Activated CD8-positive, alpha-beta memory T cell treated with anti-CD3 and anti-CD28 coated beads for 1 hour (primary cell): ENCODE results near the gene LMNB1.
"Not testable (repeated sequence)": the region's sequence is repeated elsewhere in the genome, so short reads cannot be mapped to it uniquely, and the experiment has no call there.

Source experiments
- DNase-seq, 2 donors: peaks; one replicate each; pipeline ENCODE4 v3.0.0-alpha.2; 2020; ENCODE audit warnings: low read depth in 1 of 2; ENCODE audit errors: extremely low read depth in 1 of 2

The LMNB1 gene

DNA sequence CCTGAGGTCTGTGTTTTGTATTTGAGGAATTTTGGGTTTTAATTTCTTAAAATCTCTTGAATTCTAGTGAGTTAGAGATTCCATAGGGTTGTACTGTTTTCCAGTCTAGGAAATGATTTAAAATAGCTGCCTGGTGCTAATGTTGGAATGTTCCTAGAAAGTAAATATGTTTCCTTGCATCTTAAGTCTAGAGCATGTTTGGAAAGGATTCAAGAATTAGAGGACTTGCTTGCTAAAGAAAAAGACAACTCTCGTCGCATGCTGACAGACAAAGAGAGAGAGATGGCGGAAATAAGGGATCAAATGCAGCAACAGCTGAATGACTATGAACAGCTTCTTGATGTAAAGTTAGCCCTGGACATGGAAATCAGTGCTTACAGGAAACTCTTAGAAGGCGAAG is 41.8 kb downstream of the LMNB1 start:
- no peak for DNase-seq

DNA sequence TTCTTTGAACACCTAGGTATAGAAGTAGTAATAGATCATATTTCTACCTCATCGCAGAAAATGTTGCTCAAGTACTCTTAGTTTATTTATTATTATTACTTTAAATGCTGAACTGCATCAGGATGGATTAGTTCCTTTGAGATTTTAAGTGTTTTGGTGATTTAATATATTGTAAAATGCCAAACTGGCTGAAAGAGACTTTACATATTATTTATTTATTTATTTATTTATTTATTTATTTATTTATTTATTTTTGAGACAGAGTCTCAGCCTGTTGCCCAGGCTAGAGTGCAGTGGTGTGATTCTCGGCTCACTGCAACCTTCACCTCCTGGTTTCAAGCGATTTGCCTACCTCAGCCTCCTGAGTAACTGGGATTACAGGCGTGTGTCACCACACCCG is 42.3 kb downstream of the LMNB1 start:
- no peak for DNase-seq

DNA sequence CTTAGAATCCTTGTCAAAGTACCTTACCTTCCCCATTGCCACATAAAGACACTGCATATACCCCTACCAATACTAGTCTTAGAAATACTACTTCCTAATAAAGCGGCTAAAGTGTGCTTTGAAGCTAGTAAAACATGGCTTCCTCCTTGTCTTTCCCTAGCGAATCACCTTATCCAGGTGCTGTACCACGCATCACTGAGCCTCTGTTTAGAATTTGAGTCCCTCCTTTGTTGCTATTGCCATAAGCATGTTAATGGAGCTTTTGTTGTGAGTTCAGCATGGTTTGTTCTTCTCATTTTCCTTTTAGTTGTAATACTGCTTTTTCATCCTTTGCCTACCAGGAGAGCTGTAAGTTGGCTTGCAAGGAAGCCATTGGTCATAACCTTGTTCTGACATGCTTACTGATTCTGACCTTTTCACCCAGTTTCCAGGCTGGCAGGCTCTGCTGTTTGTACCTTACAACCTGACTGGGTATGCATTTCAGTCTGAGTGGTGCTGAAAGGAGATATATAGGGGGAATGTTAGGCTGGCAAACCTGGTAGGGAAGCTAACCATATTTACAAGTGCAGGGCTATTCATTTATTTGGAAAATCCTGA is 49.8 kb downstream of the LMNB1 start:
- no peak for DNase-seq

GRCh38 chr5:126829098-126829497 is 52.2 kb downstream of the LMNB1 start:
- DNase-seq, result no peak

GRCh38 chr5:126830061-126830460 is 53.1 kb downstream of the LMNB1 start:
- DNase-seq, result no peak

- no peak for DNase-seq
Observed at GRCh38 chr5:126831156-126831555, 54.2 kb downstream of the LMNB1 start.

- no peak for DNase-seq
Observed at GRCh38 chr5:126836778-126837177, 59.8 kb downstream of the LMNB1 start.

- DNase-seq, result no peak
Observed at GRCh38 chr5:126837242-126837641, 60.3 kb downstream of the LMNB1 start.

- no peak for DNase-seq
Observed at GRCh38 chr5:126837906-126838539, 61.1 kb downstream of the LMNB1 start.

GRCh38 chr5:126839407-126839806 is 62.5 kb downstream of the LMNB1 start:
- DNase-seq, result not testable (repeated sequence)

GRCh38 chr5:126843375-126843774 is 66.4 kb downstream of the LMNB1 start:
- DNase-seq, result not testable (repeated sequence)

DNA sequence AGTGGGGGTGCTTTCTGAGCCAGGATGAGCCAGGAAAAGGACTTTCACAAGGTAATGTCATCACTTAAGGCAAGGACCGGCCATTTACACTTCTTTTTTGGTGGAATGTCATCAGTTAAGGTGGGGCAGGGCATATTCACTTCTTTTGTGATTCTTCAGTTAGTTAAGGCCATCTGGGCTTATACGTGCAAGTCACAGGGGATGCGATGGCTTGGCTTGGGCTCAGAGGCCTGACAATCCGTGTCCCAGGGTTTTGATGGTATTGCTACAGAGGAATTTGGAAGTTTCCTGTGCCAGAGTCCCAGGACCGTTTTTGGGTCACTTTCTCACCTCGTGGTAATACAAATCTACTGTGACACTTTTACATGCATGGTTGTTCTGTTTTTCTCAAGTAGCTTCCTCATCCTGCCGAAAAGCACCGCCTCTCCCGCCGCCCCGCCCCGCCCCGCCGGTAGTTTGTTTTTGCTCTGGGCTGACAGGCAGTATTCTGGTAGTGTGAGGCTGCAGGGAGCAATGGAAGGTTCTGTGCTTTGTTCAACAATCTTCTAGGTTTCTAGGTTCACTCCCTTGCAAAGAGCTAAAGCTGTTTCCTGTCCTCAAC is 68.6 kb downstream of the LMNB1 start:
- DNase-seq, result peak in 1 of 2 donors; percentile 57

- no peak for DNase-seq
Observed at GRCh38 chr5:126846344-126846743, 69.4 kb downstream of the LMNB1 start.

DNA sequence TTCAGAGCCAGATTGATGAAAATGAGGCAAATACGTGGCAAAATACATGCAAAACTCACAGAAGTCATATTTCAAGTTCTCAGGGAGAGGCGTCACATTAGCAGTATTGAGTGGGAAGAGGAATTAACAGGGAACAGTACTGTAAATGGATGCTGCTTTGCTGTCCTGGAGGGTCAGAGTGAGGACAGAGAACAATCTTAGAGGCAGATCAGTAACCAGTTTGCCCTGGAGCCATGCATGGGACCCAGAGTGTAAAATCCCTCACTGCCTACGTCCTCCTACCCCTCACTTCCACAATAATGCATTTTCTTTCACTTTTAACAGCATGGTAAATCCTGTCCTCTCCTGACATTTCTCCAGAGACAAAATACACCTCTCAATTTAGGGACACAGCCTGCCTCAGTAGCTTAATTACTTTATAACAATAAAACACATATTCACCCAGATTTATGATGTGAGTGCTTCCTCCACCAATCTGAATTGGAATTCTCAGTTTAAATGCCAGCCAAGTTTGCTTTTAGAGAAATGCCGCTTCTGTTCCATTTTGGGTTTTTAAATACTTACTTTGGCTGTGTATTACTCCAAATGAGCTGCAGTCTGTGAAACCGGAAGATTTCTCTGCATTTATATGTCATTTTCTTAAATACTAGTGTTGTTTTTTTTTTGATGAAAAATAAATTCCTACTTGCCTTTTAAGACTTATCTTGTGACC is 70.0 kb downstream of the LMNB1 start:
- no peak for DNase-seq

DNA sequence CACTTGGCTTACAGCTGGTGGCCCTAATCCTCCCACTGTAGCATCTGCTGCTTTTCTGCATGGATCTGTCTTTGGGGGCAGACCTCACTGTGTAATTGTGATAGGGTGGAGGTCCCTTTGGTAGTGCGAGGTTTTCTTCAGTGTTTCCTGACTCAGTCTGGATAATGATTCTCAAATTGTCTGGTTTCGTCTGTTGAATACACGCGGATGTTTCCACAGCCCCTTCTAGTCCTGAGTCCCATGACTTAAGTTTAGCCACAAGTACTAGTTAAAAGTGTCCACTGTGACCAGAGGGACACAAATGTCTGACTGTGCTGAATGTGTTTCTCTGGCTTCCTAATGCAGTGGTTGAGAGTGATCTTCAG is 70.5 kb downstream of the LMNB1 start:
- no peak for DNase-seq

DNA sequence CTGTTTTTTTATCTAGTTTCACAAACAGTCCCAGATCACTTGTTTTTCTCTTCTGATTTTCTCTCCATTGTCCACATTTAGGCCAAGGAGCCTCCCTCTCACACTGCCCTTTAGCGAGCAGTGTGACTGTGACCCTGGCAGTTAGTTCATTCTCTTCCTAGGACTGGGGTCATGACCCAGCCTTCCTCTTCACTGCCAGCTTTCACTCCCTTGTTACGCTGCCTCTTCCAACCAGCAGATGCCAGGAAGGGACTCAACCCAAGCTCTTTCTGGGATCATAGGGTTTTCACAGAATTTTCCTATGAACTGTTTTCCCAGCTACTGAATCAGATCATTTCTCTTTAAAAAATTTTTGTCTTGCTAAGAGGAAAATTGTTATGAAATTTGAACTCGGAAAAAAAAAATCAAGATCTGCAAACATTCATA is 70.9 kb downstream of the LMNB1 start:
- no peak for DNase-seq

- DNase-seq, result no peak
Observed at GRCh38 chr5:126848253-126848652, 71.3 kb downstream of the LMNB1 start.

DNA sequence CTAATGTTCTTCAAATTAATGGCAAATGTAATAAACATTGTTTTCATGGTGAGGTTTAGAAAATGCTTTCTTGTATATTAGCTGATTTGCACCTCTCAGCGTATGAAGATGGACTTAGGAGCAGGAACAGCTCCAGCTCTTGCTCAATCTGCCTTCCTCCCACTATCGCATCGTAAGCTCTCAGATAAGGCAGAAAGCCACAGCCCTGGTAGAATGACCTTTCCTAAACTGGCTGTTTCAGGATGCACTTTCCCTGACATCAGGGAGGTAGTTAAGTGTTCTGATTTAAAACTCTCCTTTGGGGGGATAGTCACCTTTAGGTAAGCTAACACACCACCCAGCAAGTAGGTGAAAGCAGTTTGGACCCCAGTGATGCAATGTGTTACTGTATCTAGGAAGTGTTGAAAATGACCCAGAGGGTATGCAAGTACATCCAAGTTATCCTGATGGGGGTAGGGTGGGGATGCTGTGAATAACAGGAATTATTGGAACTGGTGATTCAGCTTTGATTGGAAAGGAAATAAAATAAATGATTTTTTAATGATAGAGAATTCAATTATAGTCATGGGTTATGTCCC is 72.3 kb downstream of the LMNB1 start:
- DNase-seq, result no peak

- no peak for DNase-seq
Observed at GRCh38 chr5:126851501-126852011, 74.6 kb downstream of the LMNB1 start.

GRCh38 chr5:126852091-126852571 is 75.2 kb downstream of the LMNB1 start:
- no peak for DNase-seq

- DNase-seq, result no peak
Observed at GRCh38 chr5:126852841-126853271, 75.9 kb downstream of the LMNB1 start.
